Kidney (tissue), 14 donors: ENCODE data around the gene SERBP1. TPM values are rescaled to one million over a fixed set of nuclear protein-coding genes. Genes with fewer than 3 reads are reported as not detected.
"Not testable (repeated sequence)": the region's sequence is repeated elsewhere in the genome, so short reads cannot be mapped to it uniquely, and the experiment has no call there.

Experiments
- DNase-seq, 5 donors: peaks; one replicate each; pipeline ENCODE4 v3.0.0-alpha.2; 2013 to 2020
- FAIRE-seq: peaks from 2 replicates; lab custom pipeline; 2012; peaks lifted over from hg19 to GRCh38; lab: Jason Lieb, UNC
- H3K27ac ChIP-seq, 2 donors: one replicate each; pipeline ENCODE4 v1.7.0; 2013; ENCODE audit warnings: low read depth in 2 of 2, low read length in 2 of 2, inconsistent platforms in 1 of 2
- H3K27me3 ChIP-seq: one replicate; pipeline ENCODE4 v1.7.1; 2013; ENCODE audit warnings: low read length, inconsistent platforms; ENCODE audit not compliant: control insufficient read depth, insufficient read depth
- H3K36me3 ChIP-seq, 3 donors: one replicate each; pipeline versions ENCODE4 v1.7.0 to v1.7.1; 2013; ENCODE audit warnings: low read length in 3 of 3, control low read depth in 1 of 3, inconsistent platforms in 1 of 3; ENCODE audit not compliant: insufficient read depth in 3 of 3, control insufficient read depth in 2 of 3
- H3K4me1 ChIP-seq, 3 donors: one replicate each; pipeline versions ENCODE4 v1.7.0 to v1.7.1; 2013; ENCODE audit warnings: low read length in 3 of 3, inconsistent platforms in 1 of 3, low read depth in 1 of 3; ENCODE audit not compliant: control insufficient read depth in 2 of 3, insufficient read depth in 2 of 3
- H3K4me3 ChIP-seq, 3 donors: one replicate each; pipeline versions ENCODE4 v1.7.0 to v1.8.1; 2013; ENCODE audit warnings: low read length in 3 of 3, control low read depth in 1 of 3, inconsistent platforms in 1 of 3
- H3K9ac ChIP-seq, 3 donors: one replicate each; pipeline versions ENCODE4 v1.7.0 to v1.7.1; 2013; ENCODE audit warnings: low read length in 3 of 3, control low read depth in 1 of 3, inconsistent platforms in 1 of 3
- H3K9me3 ChIP-seq, 3 donors: one replicate each; pipeline versions ENCODE4 v1.7.0 to v1.7.1; 2013; ENCODE audit warnings: low read length in 3 of 3, control low read depth in 1 of 3, inconsistent platforms in 1 of 3; ENCODE audit not compliant: control insufficient read depth in 2 of 3, insufficient read depth in 1 of 3
- CTCF ChIP-seq: IDR thresholded peaks from 3 replicates; pipeline ENCODE4 v1.5.1; 2012; ENCODE audit warnings: mild to moderate bottlenecking, moderate library complexity, borderline replicate concordance; ENCODE audit not compliant: insufficient read depth; ENCODE audit errors: extremely low read depth
- intact Hi-C: fragments of 100-400 bp; cut with DNase I; formaldehyde crosslinking; loops from one replicate; pipeline ENCODE4 v1.11.1; 2022
- polyA plus RNA-seq: library from polyadenylated mRNA; stranded (reverse); fragments of 350-450 nt; fragmentation: Illumina TruSeq; extraction: RNeasy Lipid Tissue Mini Kit (QIAGEN cat#74804); gene quantifications from one replicate; pipeline ENCODE4 v1.2.3, GENCODE V29; 2014; ENCODE audit warnings: low read depth, low replicate concordance; ENCODE audit not compliant: insufficient read depth
- total RNA-seq: library from RNA; stranded (reverse); fragmentation: NEBNext Ultra II Directional; extraction: Animal tissue kit (Norgen Biotek cat#: 25700); gene quantifications from one replicate; pipeline ENCODE4 v1.2.1, GENCODE V29; 2021
- donor health status: control.
- donor health status: control.
- donor health status: control.
- donor health status: control.
- donor health status: control.
- donor health status: DM: yes; HTN: yes; CAD: no.
- donor health status: Normal renal cell carcinoma (clear cell type).

Gene SERBP1
- total and polyA plus RNA-seq, 2 donors from 2014 or later = 103 to 151 TPM

GRCh38 chr1:67414574-67414973, 15.6 kb downstream of the SERBP1 start:
- no peaks in the 10 kb centered on the region for H3K4me1 ChIP-seq
- no peak for DNase-seq
- TF ChIP-seq CTCF = no peak
- no peak overlapping the region for H3K27ac ChIP-seq
- no peaks in the 10 kb centered on the region for H3K27me3 ChIP-seq
- H3K9me3 ChIP-seq = no peaks in the 10 kb centered on the region
- intact Hi-C loops = no loop called here
- no peak overlapping the region for H3K9ac ChIP-seq
- no peak overlapping the region for H3K4me3 ChIP-seq
- peaks cover 7 to 58% (median 41%) of the 10 kb centered on the region in 3 donors for H3K36me3 ChIP-seq
- no peak for FAIRE-seq

- H3K27ac ChIP-seq, H3K4me3 ChIP-seq, DNase-seq, H3K9ac ChIP-seq, H3K9me3 ChIP-seq, H3K4me1 ChIP-seq, intact Hi-C loops, H3K27me3 ChIP-seq, FAIRE-seq: not testable (repeated sequence)
- H3K36me3 ChIP-seq = peaks cover 4 to 46% (median 35%) of the 10 kb centered on the region in 3 donors
Observed at GRCh38 chr1:67413101-67413500, 17.1 kb downstream of the SERBP1 start.

- no peaks in the 10 kb centered on the region for H3K9me3 ChIP-seq
- no peak for TF ChIP-seq CTCF
- FAIRE-seq (no peak), DNase-seq (no peak)
- intact Hi-C loops = no loop called here
- no peak overlapping the region for H3K4me3 ChIP-seq
- no peak overlapping the region for H3K9ac ChIP-seq
- H3K36me3 ChIP-seq = peaks cover 0 to 7% (median 7%) of the 10 kb centered on the region in 3 donors
- no peaks in the 10 kb centered on the region for H3K4me1 ChIP-seq
- H3K27me3 ChIP-seq = no peaks in the 10 kb centered on the region
- no peak overlapping the region for H3K27ac ChIP-seq
Observed at GRCh38 chr1:67408148-67408547, 22.1 kb downstream of the SERBP1 start.

- intact Hi-C loops = no loop called here
- TF ChIP-seq CTCF = no peak
- H3K4me3 ChIP-seq = no peak overlapping the region
- no peaks in the 10 kb centered on the region for H3K9me3 ChIP-seq
- H3K4me1 ChIP-seq = no peaks in the 10 kb centered on the region
- DNase-seq = no peak
- H3K27ac ChIP-seq = no peak overlapping the region
- H3K9ac ChIP-seq = no peak overlapping the region
- no peak for FAIRE-seq
- no peaks in the 10 kb centered on the region for H3K27me3 ChIP-seq
- peaks cover 0 to 7% (median 4%) of the 10 kb centered on the region in 3 donors for H3K36me3 ChIP-seq
Observed at GRCh38 chr1:67407498-67407897, 22.7 kb downstream of the SERBP1 start.
